GM12878 (cell line): Measurements from ENCODE around the gene UBB. TPM values are rescaled to one million over a fixed set of nuclear protein-coding genes. Genes with fewer than 3 reads are reported as not detected.

Experiments used
- BACH1 ChIP-seq: fragments of 450-650 bp; IDR thresholded peaks from 2 replicates; pipeline ENCODE4 v1.6.1; 2017; ENCODE audit warnings: mild to moderate bottlenecking, borderline replicate concordance
- CBFB ChIP-seq: IDR thresholded peaks from 2 replicates; pipeline ENCODE4 v1.6.1; 2016; ENCODE audit warnings: antibody characterized with exemption, low read depth
- CHD4 ChIP-seq: fragments of 200-600 bp; sonication (generic); IDR thresholded peaks from 2 replicates; pipeline ENCODE4 v1.6.1; 2016; ENCODE audit warnings: mild to moderate bottlenecking
- KLF5 ChIP-seq: fragments of 450-650 bp; IDR thresholded peaks from 2 replicates; pipeline ENCODE4 v1.6.1; 2014; ENCODE audit warnings: mild to moderate bottlenecking; ENCODE audit not compliant: partially characterized antibody
- MTA2 ChIP-seq: fragments of 450-650 bp; IDR thresholded peaks from 2 replicates; pipeline ENCODE4 v1.6.1; 2016; ENCODE audit warnings: low read depth, mild to moderate bottlenecking, moderate library complexity
- NBN ChIP-seq: fragments of 450-650 bp; IDR thresholded peaks from 2 replicates; pipeline ENCODE4 v1.6.1; 2016
- NFIC ChIP-seq: IDR thresholded peaks from 2 replicates; pipeline ENCODE4 v1.6.1; 2012; ENCODE audit warnings: low read depth, mild to moderate bottlenecking, inconsistent platforms, low read length, moderate library complexity
- RAD51 ChIP-seq: fragments of 450-650 bp; IDR thresholded peaks from 2 replicates; pipeline ENCODE4 v1.6.1; 2016; ENCODE audit warnings: moderate library complexity, mild to moderate bottlenecking, inconsistent platforms
- SUPT20H ChIP-seq: IDR thresholded peaks from 2 replicates; pipeline ENCODE4 v1.6.1; 2011; ENCODE audit warnings: low read depth, mild to moderate bottlenecking, low read length, moderate library complexity, borderline replicate concordance; ENCODE audit not compliant: control insufficient read depth
- TBL1XR1 ChIP-seq: IDR thresholded peaks from 2 replicates; pipeline ENCODE4 v1.6.1; 2012; ENCODE audit warnings: low read depth, low read length, improper control_type of control experiment
- WRNIP1 ChIP-seq: IDR thresholded peaks from 2 replicates; pipeline ENCODE4 v1.6.1; 2011; ENCODE audit warnings: low read depth, low read length, improper control_type of control experiment, borderline replicate concordance
- ZNF207 ChIP-seq: fragments of 450-650 bp; IDR thresholded peaks from 2 replicates; pipeline ENCODE4 v1.6.1; 2014; ENCODE audit warnings: antibody characterized with exemption, mild to moderate bottlenecking, borderline replicate concordance
- ZNF384 ChIP-seq: IDR thresholded peaks from 2 replicates; pipeline ENCODE4 v1.6.1; 2012; ENCODE audit warnings: low read depth, mild to moderate bottlenecking, low read length, improper control_type of control experiment, borderline replicate concordance
- polyA plus RNA-seq, 11 experiments: library from polyadenylated mRNA; depleted of rRNA in 4 of 11; unstranded in 6 of 11; stranded (reverse) in 5 of 11; fragments of >200 nt; fragmentation: Nextera tagmentation in 4 of 11; fragmentation: Illumina TruSeq in 1 of 11; extraction: Ambion mirVana in 4 of 11; extraction: Trizol in 1 of 11; gene quantifications; 1 replicate in 1 of 11; 2 replicates in 10 of 11; pipeline versions ENCODE4 v1.2.1 to v1.2.3, GENCODE V29; 2011 to 2016; ENCODE audit warnings: inconsistent platforms in 2 of 11, missing spikeins in 2 of 11, low read depth in 1 of 11
- total RNA-seq, 4 experiments: library from RNA; depleted of rRNA in 3 of 4; stranded (reverse); fragments of >200 nt in 3 of 4; fragmentation: Illumina TruSeq in 1 of 4; extraction: Trizol in 1 of 4; gene quantifications; 2 replicates each; pipeline versions ENCODE4 v1.2.1 to v1.2.3, GENCODE V29; 2013 to 2021
- TF ChIP-seq, protein P1 (sequence below): fragments of 450-650 bp; IDR thresholded peaks from 2 replicates; pipeline ENCODE4 v1.6.1; 2017; ENCODE audit warnings: antibody characterized with exemption, mild to moderate bottlenecking, moderate library complexity
- TF ChIP-seq, protein P2 (sequence below): fragments of 450-650 bp; IDR thresholded peaks from 2 replicates; pipeline ENCODE4 v1.6.1; 2017; ENCODE audit warnings: mild to moderate bottlenecking, moderate library complexity
- TF ChIP-seq, protein P3 (sequence below): fragments of 450-650 bp; IDR thresholded peaks from 2 replicates; pipeline ENCODE4 v1.6.1; 2017; ENCODE audit warnings: mild to moderate bottlenecking, low read depth, inconsistent platforms; ENCODE audit not compliant: poor library complexity, severe bottlenecking
- TF ChIP-seq, protein P4 (sequence below): fragments of 150-350 bp; IDR thresholded peaks from 2 replicates; pipeline ENCODE4 v1.6.1; 2016; ENCODE audit warnings: low read depth, low read length

UBB gene
- total and polyA plus RNA-seq, 10 of the 15 experiments (the other 5 are each of a cell fraction or from before 2014, with no cell fraction given), result 1,133 to 4,246 (median 2,099) TPM

DNA sequence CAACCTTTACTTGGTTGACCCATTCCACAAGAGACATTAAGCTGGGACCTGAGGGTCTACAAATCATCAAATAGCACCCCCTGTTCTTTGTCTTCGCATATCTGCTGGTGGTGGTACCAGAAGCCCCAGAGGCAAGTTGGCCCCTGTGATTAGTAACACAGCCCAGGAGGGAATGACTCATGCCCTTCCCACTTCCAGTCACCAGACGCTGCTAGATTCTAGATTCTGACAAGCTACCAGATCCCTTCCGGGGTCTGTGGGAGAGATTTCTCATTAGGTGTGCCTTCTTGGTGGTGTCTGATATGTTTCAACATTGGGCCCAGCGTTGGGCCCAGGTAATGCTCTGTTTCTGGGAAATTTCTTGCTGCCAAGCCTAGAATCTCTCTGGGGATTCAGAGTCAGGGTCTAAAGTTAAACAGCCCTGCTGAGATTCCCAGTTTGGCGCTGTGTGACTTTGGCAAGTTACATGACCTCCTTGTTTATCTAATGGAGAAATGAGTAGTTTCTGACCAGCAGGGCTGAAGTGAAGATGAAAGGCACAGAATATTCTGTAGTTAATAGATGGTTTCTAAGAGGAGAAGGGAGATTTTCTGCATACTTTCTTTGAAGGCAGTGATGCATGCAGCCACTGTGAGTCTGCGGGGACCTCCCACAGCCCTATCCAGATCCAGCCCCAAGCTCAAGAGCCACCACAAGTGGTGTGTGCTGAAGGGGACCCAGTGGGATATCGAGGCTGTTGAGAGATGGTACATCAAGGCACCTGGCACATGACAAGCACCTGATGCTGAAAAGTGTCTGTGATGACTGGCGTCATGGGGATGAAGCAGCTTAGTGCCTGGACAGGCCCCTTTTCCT, 38.4 kb downstream of the UBB start (continued):
- TF ChIP-seq, protein P1, sequence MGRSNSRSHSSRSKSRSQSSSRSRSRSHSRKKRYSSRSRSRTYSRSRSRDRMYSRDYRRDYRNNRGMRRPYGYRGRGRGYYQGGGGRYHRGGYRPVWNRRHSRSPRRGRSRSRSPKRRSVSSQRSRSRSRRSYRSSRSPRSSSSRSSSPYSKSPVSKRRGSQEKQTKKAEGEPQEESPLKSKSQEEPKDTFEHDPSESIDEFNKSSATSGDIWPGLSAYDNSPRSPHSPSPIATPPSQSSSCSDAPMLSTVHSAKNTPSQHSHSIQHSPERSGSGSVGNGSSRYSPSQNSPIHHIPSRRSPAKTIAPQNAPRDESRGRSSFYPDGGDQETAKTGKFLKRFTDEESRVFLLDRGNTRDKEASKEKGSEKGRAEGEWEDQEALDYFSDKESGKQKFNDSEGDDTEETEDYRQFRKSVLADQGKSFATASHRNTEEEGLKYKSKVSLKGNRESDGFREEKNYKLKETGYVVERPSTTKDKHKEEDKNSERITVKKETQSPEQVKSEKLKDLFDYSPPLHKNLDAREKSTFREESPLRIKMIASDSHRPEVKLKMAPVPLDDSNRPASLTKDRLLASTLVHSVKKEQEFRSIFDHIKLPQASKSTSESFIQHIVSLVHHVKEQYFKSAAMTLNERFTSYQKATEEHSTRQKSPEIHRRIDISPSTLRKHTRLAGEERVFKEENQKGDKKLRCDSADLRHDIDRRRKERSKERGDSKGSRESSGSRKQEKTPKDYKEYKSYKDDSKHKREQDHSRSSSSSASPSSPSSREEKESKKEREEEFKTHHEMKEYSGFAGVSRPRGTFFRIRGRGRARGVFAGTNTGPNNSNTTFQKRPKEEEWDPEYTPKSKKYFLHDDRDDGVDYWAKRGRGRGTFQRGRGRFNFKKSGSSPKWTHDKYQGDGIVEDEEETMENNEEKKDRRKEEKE, result no peak
- TF ChIP-seq NFIC, result peak; percentile 55; the same call in 1 of the 2 replicates
- TF ChIP-seq, protein P2, sequence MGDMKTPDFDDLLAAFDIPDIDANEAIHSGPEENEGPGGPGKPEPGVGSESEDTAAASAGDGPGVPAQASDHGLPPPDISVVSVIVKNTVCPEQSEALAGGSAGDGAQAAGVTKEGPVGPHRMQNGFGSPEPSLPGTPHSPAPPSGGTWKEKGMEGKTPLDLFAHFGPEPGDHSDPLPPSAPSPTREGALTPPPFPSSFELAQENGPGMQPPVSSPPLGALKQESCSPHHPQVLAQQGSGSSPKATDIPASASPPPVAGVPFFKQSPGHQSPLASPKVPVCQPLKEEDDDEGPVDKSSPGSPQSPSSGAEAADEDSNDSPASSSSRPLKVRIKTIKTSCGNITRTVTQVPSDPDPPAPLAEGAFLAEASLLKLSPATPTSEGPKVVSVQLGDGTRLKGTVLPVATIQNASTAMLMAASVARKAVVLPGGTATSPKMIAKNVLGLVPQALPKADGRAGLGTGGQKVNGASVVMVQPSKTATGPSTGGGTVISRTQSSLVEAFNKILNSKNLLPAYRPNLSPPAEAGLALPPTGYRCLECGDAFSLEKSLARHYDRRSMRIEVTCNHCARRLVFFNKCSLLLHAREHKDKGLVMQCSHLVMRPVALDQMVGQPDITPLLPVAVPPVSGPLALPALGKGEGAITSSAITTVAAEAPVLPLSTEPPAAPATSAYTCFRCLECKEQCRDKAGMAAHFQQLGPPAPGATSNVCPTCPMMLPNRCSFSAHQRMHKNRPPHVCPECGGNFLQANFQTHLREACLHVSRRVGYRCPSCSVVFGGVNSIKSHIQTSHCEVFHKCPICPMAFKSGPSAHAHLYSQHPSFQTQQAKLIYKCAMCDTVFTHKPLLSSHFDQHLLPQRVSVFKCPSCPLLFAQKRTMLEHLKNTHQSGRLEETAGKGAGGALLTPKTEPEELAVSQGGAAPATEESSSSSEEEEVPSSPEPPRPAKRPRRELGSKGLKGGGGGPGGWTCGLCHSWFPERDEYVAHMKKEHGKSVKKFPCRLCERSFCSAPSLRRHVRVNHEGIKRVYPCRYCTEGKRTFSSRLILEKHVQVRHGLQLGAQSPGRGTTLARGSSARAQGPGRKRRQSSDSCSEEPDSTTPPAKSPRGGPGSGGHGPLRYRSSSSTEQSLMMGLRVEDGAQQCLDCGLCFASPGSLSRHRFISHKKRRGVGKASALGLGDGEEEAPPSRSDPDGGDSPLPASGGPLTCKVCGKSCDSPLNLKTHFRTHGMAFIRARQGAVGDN, result no peak
- TF ChIP-seq, protein P3, sequence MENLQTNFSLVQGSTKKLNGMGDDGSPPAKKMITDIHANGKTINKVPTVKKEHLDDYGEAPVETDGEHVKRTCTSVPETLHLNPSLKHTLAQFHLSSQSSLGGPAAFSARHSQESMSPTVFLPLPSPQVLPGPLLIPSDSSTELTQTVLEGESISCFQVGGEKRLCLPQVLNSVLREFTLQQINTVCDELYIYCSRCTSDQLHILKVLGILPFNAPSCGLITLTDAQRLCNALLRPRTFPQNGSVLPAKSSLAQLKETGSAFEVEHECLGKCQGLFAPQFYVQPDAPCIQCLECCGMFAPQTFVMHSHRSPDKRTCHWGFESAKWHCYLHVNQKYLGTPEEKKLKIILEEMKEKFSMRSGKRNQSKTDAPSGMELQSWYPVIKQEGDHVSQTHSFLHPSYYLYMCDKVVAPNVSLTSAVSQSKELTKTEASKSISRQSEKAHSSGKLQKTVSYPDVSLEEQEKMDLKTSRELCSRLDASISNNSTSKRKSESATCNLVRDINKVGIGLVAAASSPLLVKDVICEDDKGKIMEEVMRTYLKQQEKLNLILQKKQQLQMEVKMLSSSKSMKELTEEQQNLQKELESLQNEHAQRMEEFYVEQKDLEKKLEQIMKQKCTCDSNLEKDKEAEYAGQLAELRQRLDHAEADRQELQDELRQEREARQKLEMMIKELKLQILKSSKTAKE, result peak; percentile 60
- TF ChIP-seq SUPT20H, result no peak
- TF ChIP-seq MTA2, result no peak
- no peak for TF ChIP-seq CHD4
- TF ChIP-seq, protein P4, sequence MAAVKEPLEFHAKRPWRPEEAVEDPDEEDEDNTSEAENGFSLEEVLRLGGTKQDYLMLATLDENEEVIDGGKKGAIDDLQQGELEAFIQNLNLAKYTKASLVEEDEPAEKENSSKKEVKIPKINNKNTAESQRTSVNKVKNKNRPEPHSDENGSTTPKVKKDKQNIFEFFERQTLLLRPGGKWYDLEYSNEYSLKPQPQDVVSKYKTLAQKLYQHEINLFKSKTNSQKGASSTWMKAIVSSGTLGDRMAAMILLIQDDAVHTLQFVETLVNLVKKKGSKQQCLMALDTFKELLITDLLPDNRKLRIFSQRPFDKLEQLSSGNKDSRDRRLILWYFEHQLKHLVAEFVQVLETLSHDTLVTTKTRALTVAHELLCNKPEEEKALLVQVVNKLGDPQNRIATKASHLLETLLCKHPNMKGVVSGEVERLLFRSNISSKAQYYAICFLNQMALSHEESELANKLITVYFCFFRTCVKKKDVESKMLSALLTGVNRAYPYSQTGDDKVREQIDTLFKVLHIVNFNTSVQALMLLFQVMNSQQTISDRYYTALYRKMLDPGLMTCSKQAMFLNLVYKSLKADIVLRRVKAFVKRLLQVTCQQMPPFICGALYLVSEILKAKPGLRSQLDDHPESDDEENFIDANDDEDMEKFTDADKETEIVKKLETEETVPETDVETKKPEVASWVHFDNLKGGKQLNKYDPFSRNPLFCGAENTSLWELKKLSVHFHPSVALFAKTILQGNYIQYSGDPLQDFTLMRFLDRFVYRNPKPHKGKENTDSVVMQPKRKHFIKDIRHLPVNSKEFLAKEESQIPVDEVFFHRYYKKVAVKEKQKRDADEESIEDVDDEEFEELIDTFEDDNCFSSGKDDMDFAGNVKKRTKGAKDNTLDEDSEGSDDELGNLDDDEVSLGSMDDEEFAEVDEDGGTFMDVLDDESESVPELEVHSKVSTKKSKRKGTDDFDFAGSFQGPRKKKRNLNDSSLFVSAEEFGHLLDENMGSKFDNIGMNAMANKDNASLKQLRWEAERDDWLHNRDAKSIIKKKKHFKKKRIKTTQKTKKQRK, result no peak
- no peak for TF ChIP-seq TBL1XR1
- TF ChIP-seq RAD51, result no peak
- no peak for TF ChIP-seq NBN
- no peak for TF ChIP-seq KLF5
- no peak for TF ChIP-seq ZNF384
- 0 out of 2 replicates have a peak, but pooled peaks have one; percentile 37 for TF ChIP-seq ZNF207
- no peak for TF ChIP-seq WRNIP1
- 0 out of 2 replicates have a peak, but pooled peaks have one; percentile 2 for TF ChIP-seq CBFB
- no peak; the same call in 1 of the 2 replicates for TF ChIP-seq BACH1
